Prostate gland (tissue), 2 donors: ENCODE data around the gene CDH6. TPM values are rescaled to one million over a fixed set of nuclear protein-coding genes. Genes with fewer than 3 reads are reported as not detected.

Source experiments
- DNase-seq: peaks from one replicate; pipeline ENCODE4 v3.0.0-alpha.2; 2019; ENCODE audit warnings: low spot score
- H3K27ac ChIP-seq, 2 donors: fragments of 200-600 bp; sonication (generic); 2 replicates each; pipeline ENCODE4 v1.5.1; 2017 to 2019
- H3K27me3 ChIP-seq: fragments of 200-600 bp; sonication (generic); replicated peaks from 2 replicates; pipeline ENCODE4 v1.5.1; 2019; ENCODE audit not compliant: insufficient read depth
- H3K36me3 ChIP-seq, 2 donors: fragments of 200-600 bp; sonication (generic); 1 replicate in 1 of 2; 2 replicates in 1 of 2; pipeline versions ENCODE4 v1.5.1 to v1.8.1; 2017 to 2019
- H3K4me1 ChIP-seq: fragments of 200-600 bp; sonication (generic); replicated peaks from 2 replicates; pipeline ENCODE4 v1.5.1; 2019
- H3K4me3 ChIP-seq, 2 donors: fragments of 200-600 bp; sonication (generic); 2 replicates each; pipeline ENCODE4 v1.5.1; 2017 to 2019
- H3K9me3 ChIP-seq: fragments of 200-600 bp; sonication (generic); 2 replicates; pipeline ENCODE4 v1.5.1; 2017
- CTCF ChIP-seq, 4 experiments: fragments of 200-600 bp in 2 of 4; fragments of 450-650 bp in 2 of 4; sonication (generic) in 2 of 4; IDR thresholded peaks; 1 replicate in 3 of 4; 2 replicates in 1 of 4; pipeline ENCODE4 v1.5.1; 2016 to 2019; ENCODE audit warnings: antibody characterized with exemption in 4 of 4, mild to moderate bottlenecking in 2 of 4, moderate library complexity in 2 of 4
- POLR2A ChIP-seq: fragments of 450-650 bp; IDR thresholded peaks from one replicate; pipeline ENCODE4 v1.6.1; 2016; ENCODE audit warnings: antibody characterized with exemption, mild to moderate bottlenecking
- POLR2AphosphoS5 ChIP-seq: sonication (generic); formaldehyde crosslinking; IDR thresholded peaks from one replicate; pipeline ENCODE4 v1.6.1; 2017; ENCODE audit warnings: antibody characterized with exemption
- WGBS: methylation state at CpG from one replicate; pipeline ENCODE4 v1.1.5; 2018; 5-methylcytosine and 5-hydroxymethylcytosine counted together
- intact Hi-C: fragments of 100-400 bp; cut with DNase I; formaldehyde crosslinking; loops from one replicate; pipeline ENCODE4 v1.14.2; 2022
- total RNA-seq, 2 donors: library from RNA; depleted of rRNA; stranded (reverse); fragments of >200 nt; gene quantifications; one replicate each; pipeline ENCODE4 v1.1.0, GENCODE V29; 2016

Gene CDH6
- total RNA-seq, 2 donors from 2014 or later = 1.2 to 2.3 TPM

- intact Hi-C loops = no loop called here
- H3K4me1 ChIP-seq = no peaks in the 10 kb centered on the region
- no peak for DNase-seq
- H3K27me3 ChIP-seq = no peaks in the 10 kb centered on the region
- H3K9me3 ChIP-seq = no peaks in the 10 kb centered on the region
- no peak for TF ChIP-seq CTCF (IDR thresholded peaks at IDR 0.05)
- TF ChIP-seq POLR2AphosphoS5 = no peak
- TF ChIP-seq POLR2A = no peak
- H3K4me3 ChIP-seq = no peak overlapping the region
- WGBS = 65% methylated on average over 6 of the region's 6 CpGs
- no peaks in the 10 kb centered on the region for H3K36me3 ChIP-seq
- H3K27ac ChIP-seq = no peak overlapping the region
These were observed 14.6 kb downstream of the CDH6 start for GRCh38 chr5:31208043-31208442.

- no peak for TF ChIP-seq CTCF (IDR thresholded peaks at IDR 0.05)
- intact Hi-C loops = no loop called here
- WGBS = 54% methylated on average over 3 of the region's 3 CpGs
- Histone ChIP-seq H3K4me3 (no peak overlapping the region), H3K36me3 (no peaks in the 10 kb centered on the region), H3K9me3 (no peaks in the 10 kb centered on the region), H3K27me3 (no peaks in the 10 kb centered on the region), H3K27ac (no peak overlapping the region), H3K4me1 (no peaks in the 10 kb centered on the region)
- DNase-seq = no peak
These were observed 15.8 kb downstream of the CDH6 start for GRCh38 chr5:31209334-31209733.

DNA sequence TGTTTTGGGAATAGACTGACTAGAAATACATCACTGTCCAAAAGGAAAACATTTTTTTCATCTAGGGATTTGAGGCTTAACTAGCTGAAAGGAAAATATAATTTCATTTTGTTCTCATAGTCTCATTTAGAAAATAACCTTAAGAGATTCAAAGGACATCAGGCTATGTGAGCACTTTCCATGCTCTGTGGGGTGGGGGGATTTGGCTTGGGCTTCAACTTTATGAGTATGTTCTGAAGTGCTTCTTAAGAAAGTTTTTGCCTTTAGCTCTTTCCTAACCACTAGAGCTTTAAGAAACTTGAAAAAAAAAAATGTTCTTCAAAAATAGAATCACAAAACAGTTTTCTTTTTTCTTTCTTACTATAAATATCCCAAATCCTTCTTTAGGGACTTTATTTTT lies 17.6 kb downstream of the CDH6 start:
- Histone ChIP-seq H3K4me3 (no peak overlapping the region), H3K4me1 (no peaks in the 10 kb centered on the region), H3K27me3 (no peaks in the 10 kb centered on the region), H3K36me3 (no peaks in the 10 kb centered on the region), H3K27ac (no peak overlapping the region), H3K9me3 (no peaks in the 10 kb centered on the region)
- no peak for DNase-seq
- TF ChIP-seq CTCF (IDR thresholded peaks at IDR 0.05) (no peak), POLR2AphosphoS5 (no peak), POLR2A (no peak)
- intact Hi-C loops = no loop called here

DNA sequence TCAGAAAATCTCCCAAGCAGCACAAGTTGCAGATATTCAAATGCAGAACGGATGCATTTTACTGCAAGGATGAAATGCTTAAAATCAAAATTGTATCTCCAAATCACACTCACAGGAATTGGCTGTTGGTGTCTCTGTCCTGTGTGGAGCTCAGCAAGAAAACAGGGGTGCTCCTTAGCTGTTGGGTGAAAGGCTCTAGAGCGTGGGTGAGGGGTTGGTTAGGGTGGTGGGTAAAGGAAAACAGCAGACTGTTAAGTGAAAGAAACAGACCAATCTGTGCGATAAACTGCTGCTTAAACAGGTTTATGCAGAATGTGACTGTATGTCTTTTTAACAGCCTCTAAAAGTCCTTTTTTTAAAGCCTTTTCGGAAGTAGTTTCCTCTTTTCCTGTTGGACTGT lies 19.8 kb downstream of the CDH6 start:
- intact Hi-C loops = no loop called here
- no peaks in the 10 kb centered on the region for H3K36me3 ChIP-seq
- H3K9me3 ChIP-seq = no peaks in the 10 kb centered on the region
- no peak for DNase-seq
- no peaks in the 10 kb centered on the region for H3K27me3 ChIP-seq
- WGBS = 40% methylated on average over 4 of the region's 4 CpGs
- H3K27ac ChIP-seq = no peak overlapping the region
- no peaks in the 10 kb centered on the region for H3K4me1 ChIP-seq
- no peak overlapping the region for H3K4me3 ChIP-seq
- TF ChIP-seq POLR2A (no peak), CTCF (IDR thresholded peaks at IDR 0.05) (no peak)

- no peaks in the 10 kb centered on the region for H3K27me3 ChIP-seq
- 20% methylated on average over 6 of the region's 6 CpGs for WGBS
These were observed 20.2 kb downstream of the CDH6 start for GRCh38 chr5:31213705-31214121.

More at GRCh38 chr5:31213705-31214121, 20.2 kb downstream of the CDH6 start:
- no peaks in the 10 kb centered on the region for H3K4me1 ChIP-seq
- H3K9me3 ChIP-seq = no peaks in the 10 kb centered on the region
- no peaks in the 10 kb centered on the region for H3K36me3 ChIP-seq
- TF ChIP-seq CTCF (IDR thresholded peaks at IDR 0.05) (no peak), POLR2AphosphoS5 (no peak), POLR2A (no peak)
- H3K27ac ChIP-seq = no peak overlapping the region
- H3K4me3 ChIP-seq = no peak overlapping the region
- no peak for DNase-seq
- intact Hi-C loops = no loop called here
